ENCODE results near the gene MROH8.

- no peak for TF ChIP-seq CTCF (IDR thresholded peaks at IDR 0.05)
- TF ChIP-seq POLR2A (IDR thresholded peaks at IDR 0.05): no peak
- TF ChIP-seq EP300 (IDR thresholded peaks at IDR 0.05): no peak
Measured at GRCh38 chr20:37198932-37199660, 19.7 kb upstream of the MROH8 start.

Measured in gastroesophageal sphincter (tissue), 3 donors.